ENCODE data around the gene PLB1. TPM values are rescaled to one million over a fixed set of nuclear protein-coding genes. Genes with fewer than 3 reads are reported as not detected.

Gene PLB1
- total RNA-seq, 1 experiment from 2014 or later: not detected

GRCh38 chr2:28644760-28645159 lies 148.9 kb downstream of the PLB1 start:
- DNase-seq (ENCODE audit: low spot score): no peak

- no peak for DNase-seq (ENCODE audit: low spot score)
Measured at GRCh38 chr2:28645553-28645952, 149.7 kb downstream of the PLB1 start.

GRCh38 chr2:28647682-28648081 lies 151.8 kb downstream of the PLB1 start:
- DNase-seq (ENCODE audit: low spot score): peak; percentile 51

DNA sequence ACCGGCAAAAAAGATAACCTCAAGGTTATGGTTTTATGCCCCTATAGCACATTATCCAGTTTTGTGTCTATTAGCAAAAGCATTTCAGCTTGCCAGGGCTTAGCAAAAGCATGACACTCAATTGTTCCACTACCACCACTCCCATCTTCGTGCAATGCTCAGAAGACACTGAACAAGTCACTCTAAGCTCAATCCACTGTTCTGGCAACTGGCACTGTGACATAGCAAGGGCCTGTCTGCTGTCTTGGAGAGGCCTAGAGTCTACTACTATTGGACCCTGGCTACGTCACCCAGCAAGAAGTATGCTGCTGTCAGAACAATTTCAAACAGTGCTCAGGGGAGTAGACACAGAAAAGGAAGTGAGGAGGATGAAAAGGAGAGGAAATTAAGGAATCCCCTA lies 152.3 kb downstream of the PLB1 start:
- no peak for DNase-seq (ENCODE audit: low spot score)

- no peak for DNase-seq (ENCODE audit: low spot score)
Measured at GRCh38 chr2:28648671-28649395, 153.0 kb downstream of the PLB1 start.

- DNase-seq (ENCODE audit: low spot score): peak; percentile 57
Measured at GRCh38 chr2:28649481-28650265, 153.8 kb downstream of the PLB1 start.

GRCh38 chr2:28650266-28650584 lies 154.4 kb downstream of the PLB1 start:
- DNase-seq (ENCODE audit: low spot score): no peak

DNA sequence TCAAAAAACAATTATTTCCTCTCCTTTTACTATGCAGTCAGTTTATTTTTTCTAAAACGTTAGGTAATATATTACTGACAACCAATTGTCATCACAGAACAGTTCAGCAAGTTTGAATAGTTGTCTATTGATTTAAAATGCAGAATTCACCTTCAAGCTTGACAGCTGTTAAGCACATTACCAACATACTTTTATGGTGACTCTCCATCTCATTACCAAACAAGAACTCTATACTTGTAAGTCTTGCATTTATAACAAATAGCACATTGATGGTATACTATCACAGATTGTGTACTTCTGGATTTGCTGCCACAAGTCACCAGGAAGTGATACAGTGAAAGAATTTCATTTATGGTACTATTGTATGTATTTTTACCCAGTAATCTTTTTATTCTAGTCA lies 156.4 kb downstream of the PLB1 start:
- DNase-seq (ENCODE audit: low spot score): no peak

GRCh38 chr2:28653892-28654662 lies 158.2 kb downstream of the PLB1 start:
- no peak for DNase-seq (ENCODE audit: low spot score)

DNA sequence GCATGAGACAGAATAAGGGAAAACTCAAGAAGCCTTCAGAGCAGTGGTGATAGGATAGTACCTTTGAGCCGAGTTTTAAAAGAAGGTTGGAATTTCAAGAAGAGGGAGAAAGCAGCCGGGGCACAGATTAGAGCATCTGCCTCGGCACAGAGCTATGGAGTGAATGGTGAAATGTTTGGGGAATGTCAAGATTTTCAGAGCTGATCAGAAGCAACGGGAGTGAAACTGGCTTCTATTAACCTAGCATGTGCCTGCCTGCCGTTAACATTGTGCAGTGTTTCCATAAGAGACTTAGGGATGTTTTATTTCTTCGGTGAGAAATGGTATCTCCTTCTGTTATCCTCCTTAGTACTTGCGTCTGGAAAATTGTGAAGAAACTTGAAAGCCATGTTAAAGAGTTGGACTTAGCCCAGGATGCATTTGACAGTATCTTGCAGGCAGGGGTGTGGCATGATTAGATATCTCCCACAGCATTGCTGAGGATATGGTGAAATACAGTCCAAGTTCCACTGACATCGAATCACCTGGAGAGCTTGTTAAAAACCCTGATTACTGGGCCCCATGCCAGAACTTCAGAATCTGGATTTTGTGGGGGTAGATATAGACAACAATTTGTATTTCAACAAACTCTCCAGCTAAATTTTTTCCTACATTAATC lies 158.9 kb downstream of the PLB1 start:
- DNase-seq (ENCODE audit: low spot score): no peak

- no peak for DNase-seq (ENCODE audit: low spot score)
Measured at GRCh38 chr2:28656937-28657615, 161.2 kb downstream of the PLB1 start.

GRCh38 chr2:28658369-28658768 lies 162.5 kb downstream of the PLB1 start:
- DNase-seq (ENCODE audit: low spot score): no peak

DNA sequence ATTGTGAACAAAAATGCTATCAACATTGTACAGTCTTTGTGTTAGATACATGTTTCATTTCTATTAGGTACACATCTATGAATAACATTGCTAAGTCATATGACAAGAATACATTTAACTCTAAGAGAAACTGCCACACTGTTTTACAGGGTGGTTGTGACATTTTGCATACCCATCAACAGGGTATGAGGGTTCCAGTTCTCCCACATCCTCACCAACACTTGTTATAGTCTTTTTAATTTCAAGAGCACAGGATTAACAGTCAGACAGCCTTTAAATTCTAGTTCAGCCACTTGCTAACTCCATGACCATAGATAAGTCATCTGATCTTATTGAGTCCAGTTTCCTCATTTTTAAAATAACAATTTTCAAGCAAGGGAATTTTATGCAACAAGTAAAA lies 163.3 kb downstream of the PLB1 start:
- DNase-seq (ENCODE audit: low spot score): no peak

- no peak for DNase-seq (ENCODE audit: low spot score)
Measured at GRCh38 chr2:28661589-28662001, 165.7 kb downstream of the PLB1 start.

- peak; percentile 92 for DNase-seq (ENCODE audit: low spot score)
Measured at GRCh38 chr2:28662044-28662443, 166.2 kb downstream of the PLB1 start.

GRCh38 chr2:28662468-28663181 lies 166.8 kb downstream of the PLB1 start:
- DNase-seq (ENCODE audit: low spot score): peak; percentile 67

DNA sequence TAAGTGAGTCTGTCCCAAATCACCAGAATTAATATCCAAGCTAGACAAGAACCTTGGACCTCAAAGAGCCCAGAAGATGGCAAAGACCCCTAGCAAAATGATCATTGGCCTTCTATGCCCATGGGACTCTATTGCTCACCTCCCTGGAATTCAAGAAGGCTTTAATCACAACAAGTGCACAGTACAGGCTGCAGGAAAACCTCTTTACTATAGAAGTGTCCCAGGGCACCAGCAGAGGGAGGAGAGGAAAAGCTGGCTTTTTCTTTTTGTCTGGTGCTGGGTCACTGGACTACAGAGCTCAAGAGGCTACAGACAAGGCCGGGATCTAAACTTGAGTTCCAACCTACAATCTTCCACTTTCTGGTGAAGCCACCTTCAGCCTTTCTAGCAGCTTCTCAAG lies 167.5 kb downstream of the PLB1 start:
- DNase-seq (ENCODE audit: low spot score): peak; percentile 68

- DNase-seq (ENCODE audit: low spot score): no peak
Measured at GRCh38 chr2:28664120-28664842, 168.4 kb downstream of the PLB1 start.

DNA sequence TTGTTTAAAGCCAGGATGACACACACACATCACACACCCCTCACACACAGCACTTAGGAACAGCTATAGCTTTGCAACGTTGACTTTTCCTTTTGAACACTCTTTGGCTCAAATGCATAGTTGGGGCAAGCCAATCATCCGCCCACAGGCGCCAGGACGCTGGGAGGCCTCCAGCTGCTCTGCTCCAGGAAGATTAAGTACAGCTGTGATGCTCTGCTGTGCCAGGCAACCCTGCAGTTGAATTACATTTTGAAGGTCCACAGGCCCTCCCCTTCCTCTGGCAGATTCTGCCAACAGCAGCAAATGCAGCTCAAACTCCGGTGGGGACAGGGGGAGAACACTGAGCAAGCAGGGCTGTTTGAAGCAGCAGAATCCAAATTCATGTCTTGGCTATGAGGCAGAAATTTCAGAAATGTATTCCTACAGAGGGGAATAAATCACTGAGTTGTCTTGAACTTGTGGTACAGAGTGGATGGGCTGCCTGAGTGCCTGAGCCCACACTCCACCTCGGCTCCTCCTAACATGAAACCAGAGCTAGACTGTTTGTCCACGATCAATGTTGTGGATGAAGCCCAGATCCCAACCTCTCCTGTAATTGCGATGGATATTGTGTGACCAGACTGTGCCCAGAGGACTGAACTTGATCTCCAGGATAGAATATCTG lies 169.3 kb downstream of the PLB1 start:
- no peak for DNase-seq (ENCODE audit: low spot score)
